Panc1 (cell line): Measurements from ENCODE around the gene ZNF324. TPM values are rescaled to one million over a fixed set of nuclear protein-coding genes. Genes with fewer than 3 reads are reported as not detected.

Experiments used
- ATAC-seq: fragments of 200-7000 bp; cut with Tn5 transposase; 2 replicates; pipeline ENCODE4 v1.9.1; 2020; ENCODE audit warnings: mild to moderate bottlenecking, moderate library complexity
- BruUV-seq: library from RNA; stranded (reverse); fragments of 400-500 nt; replicated peaks from 2 replicates; lab custom pipeline; 2021; lab: Mats Ljungman, UMichigan
- CTCF ChIA-PET: fragments of 300-600 bp; sonication (Branson Sonifier 250); formaldehyde crosslinking; loops from one replicate; lab custom pipeline; 2022; ENCODE audit warnings: antibody characterized with exemption; lab: Charles Lee
- POLR2A ChIA-PET: fragments of 300-600 bp; sonication (Branson Sonifier 250); formaldehyde crosslinking; loops from one replicate; lab custom pipeline; 2022; ENCODE audit warnings: antibody characterized with exemption; lab: Charles Lee
- DNase-seq: peaks from one replicate; pipeline ENCODE4 v3.0.0-alpha.2; 2010; ENCODE audit warnings: low read depth, low spot score
- H3K27ac ChIP-seq: 2 replicates; pipeline ENCODE4 v1.5.1; 2011; ENCODE audit warnings: mild to moderate bottlenecking, low read length, inconsistent platforms
- H3K27me3 ChIP-seq: fragments of 200-500 bp; sonication (Bioruptor generic); 2 replicates; pipeline ENCODE4 v1.6.0; 2014; ENCODE audit warnings: low read length, inconsistent platforms; ENCODE audit not compliant: control insufficient read depth, insufficient read depth
- H3K36me3 ChIP-seq: fragments of 200-500 bp; sonication (Bioruptor generic); 2 replicates; pipeline ENCODE4 v1.5.1; 2014; ENCODE audit warnings: inconsistent platforms, mild to moderate bottlenecking, low read length, moderate library complexity; ENCODE audit not compliant: control insufficient read depth, insufficient read depth
- H3K4me1 ChIP-seq: 2 replicates; pipeline ENCODE4 v1.5.1; 2011; ENCODE audit warnings: inconsistent platforms, mild to moderate bottlenecking, low read length, moderate library complexity; ENCODE audit not compliant: control insufficient read depth, insufficient read depth
- H3K4me3 ChIP-seq, 2 experiments: 2 replicates each; pipeline ENCODE4 v1.5.1; 2011 to 2012; ENCODE audit warnings: low read depth in 2 of 2, low read length in 2 of 2, mild to moderate bottlenecking in 2 of 2, inconsistent platforms in 1 of 2, moderate library complexity in 1 of 2
- H3K9me3 ChIP-seq: fragments of 200-500 bp; sonication (Bioruptor generic); 2 replicates; pipeline ENCODE4 v1.5.1; 2014; ENCODE audit warnings: low read depth, mild to moderate bottlenecking, inconsistent platforms, low read length, moderate library complexity; ENCODE audit not compliant: control insufficient read depth, insufficient read depth
- CTCF ChIP-seq: fragments of 450-650 bp; IDR thresholded peaks from 2 replicates; pipeline ENCODE4 v1.5.1; 2017; ENCODE audit warnings: mild to moderate bottlenecking
- POLR2AphosphoS5 ChIP-seq: IDR thresholded peaks from 2 replicates; pipeline ENCODE4 v1.6.1; 2012; ENCODE audit warnings: mild to moderate bottlenecking, low read depth, low read length, moderate library complexity
- SIN3A ChIP-seq: IDR thresholded peaks from 2 replicates; pipeline ENCODE4 v1.6.1; 2012; ENCODE audit warnings: low read depth, mild to moderate bottlenecking, low read length, moderate library complexity, borderline replicate concordance; ENCODE audit not compliant: insufficient read depth
- TCF7L2 ChIP-seq: IDR thresholded peaks from 2 replicates; pipeline ENCODE4 v1.6.1; 2011; ENCODE audit warnings: mild to moderate bottlenecking, low read depth, low read length, inconsistent platforms
- in situ Hi-C: cut with HindIII; loops from 2 replicates; pipeline ENCODE4 v1.10.0; 2016; ENCODE audit warnings: low sequenced_read_pairs, low pct_unique_long_range_greater_than_20kb
- intact Hi-C: fragments of 100-400 bp; cut with micrococcal nuclease; formaldehyde crosslinking; loops from one replicate; pipeline ENCODE4 v1.10.0; 2022; ENCODE audit not compliant: unreplicated experiment
- total RNA-seq: library from RNA; stranded (reverse); gene quantifications from one replicate; pipeline ENCODE4 v1.2.1, GENCODE V29; 2021; ENCODE audit not compliant: unreplicated experiment
- TF ChIP-seq, protein P1 (sequence below), 2 experiments: IDR thresholded peaks; 2 replicates each; pipeline ENCODE4 v1.6.1; 2011 to 2012; ENCODE audit warnings: low read depth in 2 of 2, control low read depth in 1 of 2, low read length in 1 of 2, mild to moderate bottlenecking in 1 of 2, moderate library complexity in 1 of 2; ENCODE audit not compliant: insufficient read depth in 1 of 2

ZNF324 gene
- total RNA-seq, 1 experiment from 2014 or later, result 12.8 TPM

- DNase-seq, result no peak
- peak; percentile 35 for ATAC-seq
- H3K36me3 ChIP-seq, result no peaks in the 10 kb centered on the region
- intact Hi-C loops (no loop called here), in situ Hi-C loops (no loop called here)
- CTCF ChIA-PET, result interaction anchor here (0.6 kb wide), 1 partner anchor 811 kb away, joined by 4 read pairs; no protein-coding TSS in a partner anchor
- H3K27me3 ChIP-seq, result no peaks in the 10 kb centered on the region
- peak overlapping the region; percentile 92 for H3K27ac ChIP-seq
- POLR2A ChIA-PET, result interaction anchor here (0.6 to 1.2 kb wide), 4 partner anchors 13 to 111 kb away, joined by 3 to 16 read pairs (median 6); partner anchors contain the start of gene ZNF584
- TSS peak; percentile 86 for BruUV-seq
- H3K4me3 ChIP-seq, result peak overlapping the region; percentile 76 to 78
- TF ChIP-seq POLR2AphosphoS5 (no peak; the same call in 1 of the 2 replicates), TCF7L2 (no peak), SIN3A (peak; percentile 81; the same call in 1 of the 2 replicates)
- no peaks in the 10 kb centered on the region for H3K9me3 ChIP-seq
- H3K4me1 ChIP-seq, result peaks cover 14% of the 10 kb centered on the region
These were observed 8.3 kb downstream of the ZNF324 start for GRCh38 chr19:58474997-58475713.

DNA sequence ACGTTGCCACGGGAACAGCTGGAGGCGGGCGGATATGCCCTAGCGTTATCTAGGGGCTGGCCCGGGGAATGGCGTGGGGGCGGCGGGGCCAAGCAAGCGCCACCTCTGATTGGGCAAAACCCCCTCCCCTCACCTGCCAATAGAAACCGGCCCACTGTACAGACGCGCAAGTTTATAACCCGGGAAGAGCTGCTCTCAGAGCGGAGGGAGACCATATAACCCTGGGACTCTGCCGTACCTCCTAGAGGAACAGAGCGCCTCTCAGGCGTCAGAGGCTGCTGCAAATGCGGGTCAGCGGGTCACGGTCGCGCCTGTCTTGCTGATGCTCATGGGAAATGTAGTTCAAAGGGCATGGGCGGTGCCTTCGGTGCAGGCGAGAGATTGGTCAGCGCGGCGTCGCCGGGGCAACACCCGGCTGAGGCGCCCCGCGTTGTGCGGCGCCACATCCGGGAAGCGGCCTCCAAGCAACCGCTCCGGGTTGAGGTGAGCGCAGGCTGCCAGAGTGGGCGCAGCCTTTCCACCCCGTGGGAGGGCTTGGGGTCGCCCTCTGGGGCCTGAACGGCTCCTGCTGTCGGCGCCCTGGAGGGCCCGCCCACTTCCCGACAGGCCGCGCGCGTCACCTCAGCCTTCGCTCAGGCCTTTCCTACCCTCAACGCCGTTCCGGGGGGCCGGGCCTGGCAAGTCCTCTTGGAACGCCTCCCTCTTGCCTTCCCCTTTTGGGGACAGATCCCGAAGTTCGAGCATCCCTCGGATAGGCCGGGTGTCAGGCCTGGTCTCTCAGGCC is 9.0 kb downstream of the ZNF324 start, which contains the start of gene ZNF446:
TSS of gene ZNF446 (plus strand) at position 639 of the 784 bp plus-strand sequence. CDS start 867 bp downstream, outside the sequence.
- ChIA-PET POLR2A (interaction anchor here (0.5 to 1.2 kb wide), 4 partner anchors 10 to 112 kb away, joined by 3 to 7 read pairs (median 4); partner anchors contain the start of gene ZNF584), CTCF (interaction anchor here (0.6 kb wide), 1 partner anchor 812 kb away, joined by 4 read pairs; no protein-coding TSS in a partner anchor)
- ATAC-seq (peak; percentile 93), DNase-seq (peak; percentile 94)
- intact Hi-C loops (no loop called here), in situ Hi-C loops (no loop called here)
- Histone ChIP-seq H3K9me3 (no peaks in the 10 kb centered on the region), H3K36me3 (no peaks in the 10 kb centered on the region), H3K4me3 (peak within 1 kb of the TSS; percentile 76 to 78), H3K27me3 (no peaks in the 10 kb centered on the region), H3K4me1 (peaks cover 14% of the 10 kb centered on the region), H3K27ac (peak within 1 kb of the TSS; percentile 92)
- BruUV-seq, result no TSS peak
- peak; percentile 44; the same call in 1 of the 2 replicates for TF ChIP-seq SIN3A
- TF ChIP-seq, protein P1, sequence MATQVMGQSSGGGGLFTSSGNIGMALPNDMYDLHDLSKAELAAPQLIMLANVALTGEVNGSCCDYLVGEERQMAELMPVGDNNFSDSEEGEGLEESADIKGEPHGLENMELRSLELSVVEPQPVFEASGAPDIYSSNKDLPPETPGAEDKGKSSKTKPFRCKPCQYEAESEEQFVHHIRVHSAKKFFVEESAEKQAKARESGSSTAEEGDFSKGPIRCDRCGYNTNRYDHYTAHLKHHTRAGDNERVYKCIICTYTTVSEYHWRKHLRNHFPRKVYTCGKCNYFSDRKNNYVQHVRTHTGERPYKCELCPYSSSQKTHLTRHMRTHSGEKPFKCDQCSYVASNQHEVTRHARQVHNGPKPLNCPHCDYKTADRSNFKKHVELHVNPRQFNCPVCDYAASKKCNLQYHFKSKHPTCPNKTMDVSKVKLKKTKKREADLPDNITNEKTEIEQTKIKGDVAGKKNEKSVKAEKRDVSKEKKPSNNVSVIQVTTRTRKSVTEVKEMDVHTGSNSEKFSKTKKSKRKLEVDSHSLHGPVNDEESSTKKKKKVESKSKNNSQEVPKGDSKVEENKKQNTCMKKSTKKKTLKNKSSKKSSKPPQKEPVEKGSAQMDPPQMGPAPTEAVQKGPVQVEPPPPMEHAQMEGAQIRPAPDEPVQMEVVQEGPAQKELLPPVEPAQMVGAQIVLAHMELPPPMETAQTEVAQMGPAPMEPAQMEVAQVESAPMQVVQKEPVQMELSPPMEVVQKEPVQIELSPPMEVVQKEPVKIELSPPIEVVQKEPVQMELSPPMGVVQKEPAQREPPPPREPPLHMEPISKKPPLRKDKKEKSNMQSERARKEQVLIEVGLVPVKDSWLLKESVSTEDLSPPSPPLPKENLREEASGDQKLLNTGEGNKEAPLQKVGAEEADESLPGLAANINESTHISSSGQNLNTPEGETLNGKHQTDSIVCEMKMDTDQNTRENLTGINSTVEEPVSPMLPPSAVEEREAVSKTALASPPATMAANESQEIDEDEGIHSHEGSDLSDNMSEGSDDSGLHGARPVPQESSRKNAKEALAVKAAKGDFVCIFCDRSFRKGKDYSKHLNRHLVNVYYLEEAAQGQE (IDR thresholded peaks at IDR 0.05; ENCODE audit: insufficient read depth in 1 of 2, low read depth in 2 of 2, low read length in 1 of 2), result peak in 1 of 2 experiments; percentile 45; a peak in 1 of 4 replicates
- peak; percentile 73 for TF ChIP-seq TCF7L2
- TF ChIP-seq CTCF, result no peak
- TF ChIP-seq POLR2AphosphoS5, result peak; percentile 88
